ENCODE data around the gene MEIS1.

The MEIS1 gene

GRCh38 chr2:66528974-66529724 is 94.2 kb downstream of the MEIS1 start:
- Histone ChIP-seq H3K36me3 (no peaks in the 10 kb centered on the region), H3K27me3 (no peaks in the 10 kb centered on the region), H3K27ac (no peak overlapping the region), H3K4me1 (ENCODE audit: control insufficient read depth in 1 of 2, insufficient read depth in 1 of 2, low read depth in 1 of 2, low read length in 1 of 2) (no peaks in the 10 kb centered on the region), H3K4me3 (ENCODE audit: low read depth in 1 of 2, low read length in 1 of 2) (no peak overlapping the region), H3K9me3 (no peaks in the 10 kb centered on the region)
- TF ChIP-seq, protein P1, sequence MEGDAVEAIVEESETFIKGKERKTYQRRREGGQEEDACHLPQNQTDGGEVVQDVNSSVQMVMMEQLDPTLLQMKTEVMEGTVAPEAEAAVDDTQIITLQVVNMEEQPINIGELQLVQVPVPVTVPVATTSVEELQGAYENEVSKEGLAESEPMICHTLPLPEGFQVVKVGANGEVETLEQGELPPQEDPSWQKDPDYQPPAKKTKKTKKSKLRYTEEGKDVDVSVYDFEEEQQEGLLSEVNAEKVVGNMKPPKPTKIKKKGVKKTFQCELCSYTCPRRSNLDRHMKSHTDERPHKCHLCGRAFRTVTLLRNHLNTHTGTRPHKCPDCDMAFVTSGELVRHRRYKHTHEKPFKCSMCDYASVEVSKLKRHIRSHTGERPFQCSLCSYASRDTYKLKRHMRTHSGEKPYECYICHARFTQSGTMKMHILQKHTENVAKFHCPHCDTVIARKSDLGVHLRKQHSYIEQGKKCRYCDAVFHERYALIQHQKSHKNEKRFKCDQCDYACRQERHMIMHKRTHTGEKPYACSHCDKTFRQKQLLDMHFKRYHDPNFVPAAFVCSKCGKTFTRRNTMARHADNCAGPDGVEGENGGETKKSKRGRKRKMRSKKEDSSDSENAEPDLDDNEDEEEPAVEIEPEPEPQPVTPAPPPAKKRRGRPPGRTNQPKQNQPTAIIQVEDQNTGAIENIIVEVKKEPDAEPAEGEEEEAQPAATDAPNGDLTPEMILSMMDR (IDR thresholded peaks at IDR 0.05), result no peak

- Histone ChIP-seq H3K4me1 (ENCODE audit: control insufficient read depth in 1 of 2, insufficient read depth in 1 of 2, low read depth in 1 of 2, low read length in 1 of 2) (no peaks in the 10 kb centered on the region), H3K27ac (no peak overlapping the region), H3K4me3 (ENCODE audit: low read depth in 1 of 2, low read length in 1 of 2) (no peak overlapping the region), H3K9me3 (no peaks in the 10 kb centered on the region), H3K36me3 (no peaks in the 10 kb centered on the region), H3K27me3 (no peaks in the 10 kb centered on the region)
- TF ChIP-seq, protein P1 (IDR thresholded peaks at IDR 0.05), result no peak
Observed at GRCh38 chr2:66530651-66531050, 95.7 kb downstream of the MEIS1 start.

GRCh38 chr2:66531155-66531554 is 96.2 kb downstream of the MEIS1 start:
- Histone ChIP-seq H3K4me3 (ENCODE audit: low read depth in 1 of 2, low read length in 1 of 2) (no peak overlapping the region), H3K27ac (no peak overlapping the region), H3K27me3 (no peaks in the 10 kb centered on the region), H3K4me1 (ENCODE audit: control insufficient read depth in 1 of 2, insufficient read depth in 1 of 2, low read depth in 1 of 2, low read length in 1 of 2) (no peaks in the 10 kb centered on the region), H3K36me3 (no peaks in the 10 kb centered on the region), H3K9me3 (no peaks in the 10 kb centered on the region)
- TF ChIP-seq, protein P1 (IDR thresholded peaks at IDR 0.05), result no peak

DNA sequence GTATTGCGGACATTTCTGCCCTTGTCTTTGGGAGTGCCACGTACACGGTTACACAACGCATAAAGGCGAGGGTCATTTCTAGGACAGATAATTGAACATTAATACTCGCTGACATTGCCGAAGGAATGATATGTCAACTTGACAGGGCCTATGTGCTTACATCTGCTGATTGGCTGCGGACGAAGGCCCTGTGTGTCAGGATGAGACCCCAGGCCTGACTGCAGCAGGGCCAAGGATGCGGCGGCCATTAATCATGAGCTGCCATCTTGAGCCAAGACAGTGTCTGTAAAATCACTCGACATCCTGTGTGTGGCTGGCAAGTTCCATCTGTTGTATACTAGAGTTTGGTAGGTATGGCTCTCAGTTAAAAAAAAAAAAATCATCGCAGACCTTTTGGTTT is 96.6 kb downstream of the MEIS1 start:
- no peak overlapping the region for H3K4me3 ChIP-seq (ENCODE audit: low read depth in 1 of 2, low read length in 1 of 2)
- no peak overlapping the region for H3K27ac ChIP-seq
- no peaks in the 10 kb centered on the region for H3K9me3 ChIP-seq
- TF ChIP-seq, protein P1 (IDR thresholded peaks at IDR 0.05), result no peak
- no peaks in the 10 kb centered on the region for H3K4me1 ChIP-seq (ENCODE audit: control insufficient read depth in 1 of 2, insufficient read depth in 1 of 2, low read depth in 1 of 2, low read length in 1 of 2)
- H3K36me3 ChIP-seq, result no peaks in the 10 kb centered on the region
- H3K27me3 ChIP-seq, result no peaks in the 10 kb centered on the region

DNA sequence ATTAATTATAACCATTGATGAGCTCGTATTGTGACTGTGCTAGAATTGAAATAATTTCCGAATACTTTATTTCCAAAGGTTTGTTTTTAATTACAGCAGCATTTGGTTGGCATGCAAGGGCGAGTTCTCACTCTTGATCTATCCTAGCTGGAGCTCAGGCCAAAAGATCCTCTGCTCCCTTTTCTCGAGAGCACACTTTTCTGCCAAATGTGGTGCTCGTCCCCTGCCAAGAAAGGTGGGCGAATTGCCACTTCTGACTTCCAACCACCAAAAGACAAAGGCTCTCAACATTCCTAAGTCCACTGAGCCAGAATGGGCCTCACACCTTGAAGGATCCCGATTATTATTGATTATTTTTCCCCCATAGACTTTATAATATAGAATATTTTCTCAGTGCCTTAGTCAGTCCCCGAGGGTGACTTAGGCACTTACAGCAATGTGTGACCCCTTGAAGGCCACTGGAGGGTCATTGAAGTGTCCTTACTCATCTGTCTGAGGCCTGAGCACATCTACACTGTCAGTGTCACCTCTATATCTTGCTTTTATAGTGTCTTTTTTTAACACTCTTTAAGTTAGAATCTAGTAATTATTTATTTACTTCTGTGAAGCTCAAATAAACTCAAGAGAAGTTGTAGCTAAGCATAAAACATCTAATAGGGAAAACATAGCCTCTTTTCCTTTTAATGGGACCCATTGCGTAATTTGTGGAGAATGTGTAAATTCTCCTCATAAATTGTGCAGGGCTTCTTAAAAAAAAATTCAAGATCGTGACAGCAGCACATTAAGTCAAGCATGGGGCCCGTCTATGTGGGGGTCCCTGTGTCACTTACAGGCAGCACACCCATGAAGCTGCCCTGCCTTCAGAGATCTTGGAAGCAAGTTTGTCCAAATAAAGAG is 98.3 kb downstream of the MEIS1 start:
- Histone ChIP-seq H3K27me3 (no peaks in the 10 kb centered on the region), H3K4me3 (ENCODE audit: low read depth in 1 of 2, low read length in 1 of 2) (no peak overlapping the region), H3K36me3 (no peaks in the 10 kb centered on the region), H3K4me1 (ENCODE audit: control insufficient read depth in 1 of 2, insufficient read depth in 1 of 2, low read depth in 1 of 2, low read length in 1 of 2) (no peaks in the 10 kb centered on the region), H3K27ac (no peak overlapping the region), H3K9me3 (no peaks in the 10 kb centered on the region)
- TF ChIP-seq, protein P1 (IDR thresholded peaks at IDR 0.05), result no peak
